Hematopoietic multipotent progenitor cell treated with erythropoietin and hydrocortisone succinate and interleukin-3 and kit ligand, for 17 days (in vitro differentiated cells): Measurements from ENCODE around the gene RNF168.
"Not testable (repeated sequence)": the region's sequence is repeated elsewhere in the genome, so short reads cannot be mapped to it uniquely, and the experiment has no call there.

Source experiments
- DNase-seq: peaks from one replicate; pipeline ENCODE4 v3.0.0-alpha.2; 2015; ENCODE audit warnings: low spot score

RNF168 gene

GRCh38 chr3:196503196-196504076, at the start of gene RNF168:
Gene RNF168 (minus strand): TSS chr3:196503768. CDS start chr3:196503173, 595 bp downstream.
- peak; percentile 66 for DNase-seq

- DNase-seq = no peak
Measured at GRCh38 chr3:196552253-196552652, 48.7 kb upstream of the RNF168 start.

- not testable (repeated sequence) for DNase-seq
Measured at GRCh38 chr3:196550172-196550571, 46.6 kb upstream of the RNF168 start.

GRCh38 chr3:196549312-196549711, 45.7 kb upstream of the RNF168 start:
- DNase-seq = not testable (repeated sequence)

GRCh38 chr3:196547067-196547466, 43.5 kb upstream of the RNF168 start:
- DNase-seq = no peak

- no peak for DNase-seq
Measured at GRCh38 chr3:196546537-196546936, 43.0 kb upstream of the RNF168 start.

- no peak for DNase-seq
Measured at GRCh38 chr3:196544491-196544992, 41.0 kb upstream of the RNF168 start.

- DNase-seq = no peak
Measured at GRCh38 chr3:196541684-196542445, 38.3 kb upstream of the RNF168 start.

GRCh38 chr3:196537319-196537984, 33.9 kb upstream of the RNF168 start:
- peak; percentile 54 for DNase-seq

GRCh38 chr3:196533260-196533681, 29.7 kb upstream of the RNF168 start:
- DNase-seq = no peak

- no peak for DNase-seq
Measured at GRCh38 chr3:196531418-196531817, 27.9 kb upstream of the RNF168 start.

GRCh38 chr3:196528639-196529233, 25.2 kb upstream of the RNF168 start:
- DNase-seq = peak; percentile 71

- DNase-seq = no peak
Measured at GRCh38 chr3:196525141-196525540, 21.6 kb upstream of the RNF168 start.

GRCh38 chr3:196524527-196524926, 21.0 kb upstream of the RNF168 start:
- no peak for DNase-seq

GRCh38 chr3:196523841-196524240, 20.3 kb upstream of the RNF168 start:
- DNase-seq = no peak

GRCh38 chr3:196521291-196521690, 17.7 kb upstream of the RNF168 start:
- DNase-seq = not testable (repeated sequence)

- DNase-seq = no peak
Measured at GRCh38 chr3:196519718-196520082, 16.1 kb upstream of the RNF168 start.

- peak; percentile 78 for DNase-seq
Measured at GRCh38 chr3:196518966-196519717, 15.6 kb upstream of the RNF168 start.

- DNase-seq = no peak
Measured at GRCh38 chr3:196517919-196518318, 14.4 kb upstream of the RNF168 start.

GRCh38 chr3:196517162-196517800, 13.7 kb upstream of the RNF168 start:
- no peak for DNase-seq
